Stimulated activated CD8-positive, alpha-beta memory T cell treated with anti-CD3 and anti-CD28 coated beads, Interleukin-2, amount 100 ng/mL, for 1 hour (primary cell): Measurements from ENCODE around the gene MPZL3.

ENCODE experiments used
- DNase-seq, 2 donors: peaks; one replicate each; pipeline ENCODE4 v3.0.0-alpha.2; 2020; ENCODE audit warnings: low read depth in 2 of 2

MPZL3 gene

GRCh38 chr11:118251858-118252652 is at the start of gene MPZL3:
Gene MPZL3 (minus strand): TSS chr11:118252365. CDS start chr11:118252294, 71 bp downstream.
- peak; percentile 53 to 70 for DNase-seq

DNA sequence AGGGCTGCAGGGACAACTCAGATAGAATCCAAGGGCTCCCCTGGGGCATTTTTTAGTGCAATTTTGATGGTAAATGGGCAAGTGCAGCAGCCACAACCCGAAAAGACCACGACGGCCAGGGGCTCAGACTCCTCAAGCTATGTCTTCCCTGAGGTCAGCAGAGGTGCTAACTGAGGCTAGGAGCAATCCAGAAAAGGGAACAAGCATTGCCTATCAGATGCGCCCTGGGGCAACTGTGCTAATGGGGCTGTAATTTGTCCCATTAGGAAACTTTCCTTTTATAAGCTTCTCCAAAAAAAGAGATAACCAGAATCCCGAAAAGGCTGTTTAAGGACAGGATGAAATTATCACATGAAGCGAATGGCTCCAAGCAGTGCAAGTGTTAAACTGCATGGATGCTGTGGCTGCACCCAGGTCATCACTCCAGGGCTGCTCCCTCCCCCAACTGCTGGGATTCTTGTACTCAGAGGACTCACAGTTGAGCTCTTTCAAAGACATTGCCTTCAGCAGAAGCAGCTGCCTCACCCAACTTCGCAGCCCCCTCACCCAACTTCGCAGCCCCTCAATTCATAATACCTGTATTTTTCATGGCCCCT is 49.5 kb upstream of the MPZL3 start:
- DNase-seq = no peak

- DNase-seq = no peak
These were observed 43.8 kb upstream of the MPZL3 start for GRCh38 chr11:118295815-118296454.

- no peak for DNase-seq
These were observed 43.0 kb upstream of the MPZL3 start for GRCh38 chr11:118295199-118295598.

GRCh38 chr11:118294053-118294452 is 41.9 kb upstream of the MPZL3 start:
- no peak for DNase-seq

DNA sequence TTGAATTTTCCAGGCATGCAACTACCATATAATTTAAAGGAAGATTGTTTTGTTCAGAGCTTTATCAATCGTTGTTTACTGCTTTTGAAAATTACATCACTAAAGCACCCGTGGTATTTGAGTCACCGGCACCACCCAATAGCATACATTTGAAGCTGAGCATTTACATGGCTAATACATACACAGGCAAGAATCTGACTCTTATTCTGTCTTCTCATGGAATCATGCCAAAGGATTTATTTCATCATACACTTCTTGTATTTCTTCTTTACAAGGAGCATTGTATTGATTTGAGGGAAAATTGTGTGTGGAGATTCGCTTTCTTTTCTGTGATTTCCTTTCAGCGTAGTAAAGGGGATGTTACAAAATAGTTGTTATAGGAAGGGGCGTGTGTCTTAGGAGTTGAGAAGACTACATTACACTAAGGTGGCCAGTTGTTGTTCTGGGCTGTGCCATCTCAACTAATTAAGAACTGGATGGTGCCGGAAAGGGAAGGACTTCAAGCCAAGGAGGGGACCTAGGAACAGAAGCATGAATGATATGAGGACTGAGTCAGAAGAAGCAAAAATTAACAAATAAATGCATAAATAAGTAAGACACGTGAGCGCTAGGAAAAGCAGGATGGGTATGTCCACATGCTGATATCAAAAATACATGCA is 39.4 kb upstream of the MPZL3 start:
- no peak for DNase-seq

GRCh38 chr11:118290923-118291322 is 38.8 kb upstream of the MPZL3 start:
- DNase-seq = no peak

GRCh38 chr11:118289401-118289800 is 37.2 kb upstream of the MPZL3 start:
- DNase-seq = no peak

DNA sequence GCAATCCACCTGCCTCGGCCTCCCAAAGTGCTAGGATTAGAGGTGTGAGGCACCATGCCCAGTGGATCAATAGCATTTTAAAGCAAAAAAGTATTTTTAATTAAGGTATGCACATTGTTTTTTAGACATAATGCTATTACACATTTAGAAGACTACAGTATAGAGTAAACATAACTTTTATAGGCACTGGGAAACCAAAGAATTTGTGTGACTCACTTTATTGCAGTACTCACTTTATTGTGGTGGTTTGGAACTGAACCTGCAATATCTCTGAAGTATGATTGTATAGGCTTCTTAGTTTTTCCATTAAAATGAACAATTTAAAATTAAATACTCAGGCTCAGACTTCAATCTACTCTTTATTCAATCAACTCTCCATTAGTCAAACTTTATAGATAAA is 34.8 kb upstream of the MPZL3 start:
- no peak for DNase-seq

- no peak for DNase-seq
These were observed 34.4 kb upstream of the MPZL3 start for GRCh38 chr11:118286545-118286944.

DNA sequence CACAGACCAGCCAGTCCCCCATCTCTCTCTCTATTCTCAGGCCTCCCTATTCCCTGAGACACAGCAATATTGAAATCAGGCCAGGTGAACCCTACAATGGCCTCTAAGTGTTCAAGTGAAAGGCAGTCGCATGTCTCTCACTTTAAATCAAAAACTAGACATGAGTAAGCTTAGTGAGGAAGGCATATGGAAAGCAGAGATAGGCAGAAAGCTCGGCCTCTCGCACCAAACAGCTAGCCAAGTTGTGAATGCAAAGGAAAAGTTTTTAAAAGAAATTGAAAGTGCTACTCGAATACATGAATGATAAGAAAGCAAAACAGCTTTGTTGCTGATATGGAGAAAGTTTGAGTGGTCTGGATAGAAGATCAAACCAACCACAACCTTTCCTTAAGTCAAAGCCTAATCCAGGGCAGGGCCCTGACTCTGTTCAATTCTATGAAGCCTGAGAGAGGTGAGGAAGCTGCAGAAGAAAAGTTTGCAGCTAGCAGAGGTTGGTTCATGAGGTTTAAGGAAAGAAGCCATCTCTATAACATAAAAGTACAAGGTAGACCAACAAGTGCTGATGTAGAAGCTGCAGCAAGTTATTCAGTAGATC is 31.7 kb upstream of the MPZL3 start:
- DNase-seq = no peak

DNA sequence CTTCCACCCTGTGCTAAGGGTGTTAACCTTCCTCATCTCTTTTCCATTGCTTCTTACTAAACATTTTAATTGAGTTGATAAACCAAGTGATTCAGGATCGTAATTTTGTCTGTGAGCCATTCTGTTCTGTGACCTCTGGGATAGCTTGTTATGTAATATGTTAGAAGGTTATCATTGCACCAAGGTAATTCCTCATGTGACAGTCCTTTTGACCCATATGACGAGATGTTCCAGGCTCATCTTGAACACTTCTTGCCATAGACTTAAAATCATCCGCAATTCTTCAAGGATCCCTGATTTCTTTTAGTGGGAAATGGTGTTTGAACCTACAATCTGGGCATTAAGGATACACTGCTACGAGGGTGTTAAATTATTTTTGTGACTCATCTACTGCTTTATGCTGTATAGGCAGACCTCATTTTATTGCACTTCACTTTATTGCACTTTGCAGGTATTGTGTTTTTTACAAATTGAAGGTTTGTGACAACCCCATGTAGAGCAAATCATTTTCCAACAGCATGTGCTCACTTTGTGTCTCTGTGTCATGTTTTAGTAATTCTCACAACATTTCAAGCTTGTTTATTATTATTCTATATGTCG is 31.0 kb upstream of the MPZL3 start:
- no peak for DNase-seq

DNA sequence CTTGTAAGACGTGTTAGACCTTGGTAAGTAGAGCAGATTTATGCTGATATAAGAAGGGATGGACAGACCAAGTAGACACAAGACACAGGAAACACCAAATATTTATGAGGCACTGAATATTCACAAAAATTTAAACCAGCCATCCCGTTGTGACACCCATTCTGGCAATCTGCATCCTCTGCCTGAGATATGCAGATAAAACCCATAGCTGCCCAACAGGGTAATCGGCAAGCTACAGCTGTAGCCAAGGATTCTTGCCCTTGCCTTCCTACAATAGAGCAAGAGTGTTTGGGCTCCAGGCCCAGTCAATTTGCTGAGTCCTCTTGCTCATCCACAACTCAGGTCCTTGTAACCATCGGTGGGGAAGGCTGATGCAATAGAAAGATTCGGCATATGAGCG is 30.4 kb upstream of the MPZL3 start:
- no peak for DNase-seq

DNA sequence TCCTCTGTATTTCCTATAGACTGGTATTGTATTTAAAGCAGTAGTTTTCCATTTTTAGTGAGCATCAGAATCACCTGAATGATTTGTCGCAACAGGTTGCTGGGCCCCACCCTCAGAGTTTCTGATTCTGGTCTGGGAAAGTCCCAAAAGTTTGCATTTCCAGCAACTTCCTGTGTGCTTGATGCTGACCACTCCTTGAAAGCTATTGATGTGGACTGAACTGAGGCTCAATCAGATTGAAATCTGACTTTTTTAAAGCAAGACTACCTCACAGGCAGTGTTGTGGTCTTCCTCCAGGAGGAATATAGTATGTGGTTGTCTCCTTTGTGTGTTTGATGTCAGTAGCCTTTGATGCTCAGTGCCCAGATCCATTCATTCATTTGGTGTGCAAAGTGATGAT is 29.1 kb upstream of the MPZL3 start:
- no peak for DNase-seq

DNA sequence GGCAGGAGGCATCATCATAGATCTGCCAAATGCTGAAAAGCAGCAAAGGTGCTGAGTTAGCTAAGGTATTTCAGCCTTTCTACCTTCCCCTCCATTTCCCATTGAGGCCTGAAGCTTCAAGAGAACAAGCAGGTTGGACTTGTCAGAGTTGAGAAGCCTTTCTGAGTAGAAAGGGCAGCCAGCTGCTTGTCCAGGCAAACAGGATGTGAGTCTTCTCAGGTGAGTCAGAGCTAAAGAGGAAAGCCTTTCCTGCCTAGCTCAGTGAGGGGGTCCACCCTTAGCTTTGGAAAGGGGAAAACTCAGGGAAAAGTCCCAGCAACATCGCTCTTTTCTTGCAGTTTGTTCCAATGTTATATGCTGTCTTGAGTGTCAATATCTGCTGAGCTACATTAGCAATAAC is 25.1 kb upstream of the MPZL3 start:
- DNase-seq = no peak

GRCh38 chr11:118276422-118276821 is 24.3 kb upstream of the MPZL3 start:
- DNase-seq = no peak

DNA sequence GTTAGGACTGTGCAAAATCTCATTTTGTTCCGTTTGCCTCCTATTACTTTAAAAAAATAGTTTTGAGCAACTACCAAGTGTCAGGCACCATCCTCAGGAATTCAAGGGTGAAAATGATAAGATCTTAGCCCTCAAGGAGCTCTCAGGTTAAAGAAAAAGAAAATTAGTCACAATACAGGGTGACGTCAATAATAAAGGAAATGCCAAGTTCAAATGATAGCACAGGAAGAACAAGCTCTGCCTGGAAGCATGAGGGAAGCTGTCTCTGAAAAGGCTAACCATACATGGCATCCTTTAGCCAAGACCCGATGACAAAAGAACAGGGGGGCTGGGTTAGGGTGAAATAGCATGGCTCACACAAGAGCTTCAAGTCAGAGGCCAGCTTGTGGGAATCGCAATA is 23.0 kb upstream of the MPZL3 start:
- DNase-seq = no peak

- no peak for DNase-seq
These were observed 22.0 kb upstream of the MPZL3 start for GRCh38 chr11:118274186-118274585.

- DNase-seq = no peak
These were observed 19.8 kb upstream of the MPZL3 start for GRCh38 chr11:118272001-118272400.

DNA sequence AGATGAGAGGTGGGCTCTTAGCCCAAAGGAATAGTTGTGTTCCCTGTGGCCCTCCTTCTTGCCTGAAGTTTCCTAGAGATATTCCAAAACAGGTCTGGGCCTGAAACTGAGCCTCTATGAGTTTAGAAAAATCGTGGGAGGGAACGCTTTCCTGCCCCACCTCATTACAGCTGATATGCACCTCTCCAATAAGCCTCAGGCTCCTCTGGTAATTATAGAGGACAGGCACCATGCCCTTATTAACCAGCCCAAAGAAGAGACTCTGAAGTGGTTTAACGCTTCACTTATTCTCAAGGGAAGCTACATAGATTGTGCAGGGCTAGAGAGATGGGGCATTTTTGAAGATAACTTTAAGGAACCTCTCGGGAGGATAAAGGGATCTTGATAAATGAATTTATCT is 15.3 kb upstream of the MPZL3 start:
- no peak for DNase-seq

- DNase-seq = no peak
These were observed 13.8 kb upstream of the MPZL3 start for GRCh38 chr11:118265954-118266353.
